HepG2 (cell line): ENCODE measurements around the gene TOLLIP. TPM values are rescaled to one million over a fixed set of nuclear protein-coding genes. Genes with fewer than 3 reads are reported as not detected.

ENCODE experiments used
- CCDC6 ChIP-seq: sonication (generic); formaldehyde crosslinking; IDR thresholded peaks from 2 replicates; pipeline ENCODE4 v1.8.1; 2022; ENCODE audit warnings: mild to moderate bottlenecking, missing genetic modification reagents, moderate library complexity
- MED1 ChIP-seq: sonication (generic); formaldehyde crosslinking; IDR thresholded peaks from 2 replicates; pipeline ENCODE4 v1.4.0; 2020; ENCODE audit warnings: missing genetic modification reagents
- MED8 ChIP-seq: sonication (generic); formaldehyde crosslinking; IDR thresholded peaks from 2 replicates; pipeline ENCODE4 v1.8.1; 2023; ENCODE audit warnings: mild to moderate bottlenecking, missing genetic modification reagents; ENCODE audit not compliant: insufficient replicate concordance
- NR2F1 ChIP-seq, 2 experiments: fragments of 450-650 bp in 1 of 2; formaldehyde crosslinking in 1 of 2; IDR thresholded peaks; 2 replicates each; pipeline versions ENCODE4 v1.5.0 to v1.6.1; 2016 to 2020; ENCODE audit warnings: mild to moderate bottlenecking in 1 of 2, missing compliant biosample characterization in 1 of 2, missing genetic modification reagents in 1 of 2, moderate library complexity in 1 of 2
- RFX3 ChIP-seq: IDR thresholded peaks from 2 replicates; pipeline ENCODE4 v1.6.1; 2016; ENCODE audit warnings: missing biosample characterization, missing genetic modification reagents
- RORA ChIP-seq: sonication (generic); formaldehyde crosslinking; IDR thresholded peaks from 2 replicates; pipeline ENCODE4 v1.5.0; 2020; ENCODE audit warnings: mild to moderate bottlenecking, missing genetic modification reagents, moderate library complexity
- ZNF24 ChIP-seq: fragments of 450-650 bp; IDR thresholded peaks from 2 replicates; pipeline ENCODE4 v1.6.1; 2017; ENCODE audit warnings: antibody characterized with exemption, mild to moderate bottlenecking
- polyA plus RNA-seq, 8 experiments: library from polyadenylated mRNA; depleted of rRNA in 3 of 8; stranded (reverse) in 7 of 8; unstranded in 1 of 8; fragments of >200 nt; fragmentation: Illumina TruSeq in 4 of 8; extraction: Trizol in 4 of 8; gene quantifications; 2 replicates each; pipeline versions ENCODE4 v1.2.1 to v1.2.3, GENCODE V29; 2011 to 2016; ENCODE audit warnings: low read depth in 4 of 8, missing spikeins in 1 of 8, mixed read lengths in 1 of 8; ENCODE audit not compliant: insufficient read depth in 1 of 8
- total RNA-seq, 5 experiments: library from RNA; depleted of rRNA; stranded (reverse); fragments of >200 nt; fragmentation: Illumina TruSeq; extraction: Trizol; gene quantifications; 2 replicates each; pipeline ENCODE4 v1.2.3, GENCODE V29; 2016; ENCODE audit warnings: low read depth in 1 of 5
- TF ChIP-seq, protein P1 (sequence below): sonication (generic); formaldehyde crosslinking; conservative IDR thresholded peaks from 2 replicates; pipeline ENCODE4 v1.5.0; 2020; ENCODE audit warnings: missing genetic modification reagents
- TF ChIP-seq, protein P2 (sequence below): sonication (generic); formaldehyde crosslinking; IDR thresholded peaks from 2 replicates; pipeline ENCODE4 v1.8.0; 2022; ENCODE audit warnings: mild to moderate bottlenecking, missing genetic modification reagents, borderline replicate concordance
- TF ChIP-seq, protein P3 (sequence below): sonication (generic); formaldehyde crosslinking; IDR thresholded peaks from 2 replicates; pipeline ENCODE4 v1.8.1; 2023; ENCODE audit warnings: mild to moderate bottlenecking, missing genetic modification reagents

The TOLLIP gene
- total and polyA plus RNA-seq, 2 of the 13 experiments (the other 11 are each of a cell fraction or from before 2014, with no cell fraction given): 25.9 to 47.5 TPM

DNA sequence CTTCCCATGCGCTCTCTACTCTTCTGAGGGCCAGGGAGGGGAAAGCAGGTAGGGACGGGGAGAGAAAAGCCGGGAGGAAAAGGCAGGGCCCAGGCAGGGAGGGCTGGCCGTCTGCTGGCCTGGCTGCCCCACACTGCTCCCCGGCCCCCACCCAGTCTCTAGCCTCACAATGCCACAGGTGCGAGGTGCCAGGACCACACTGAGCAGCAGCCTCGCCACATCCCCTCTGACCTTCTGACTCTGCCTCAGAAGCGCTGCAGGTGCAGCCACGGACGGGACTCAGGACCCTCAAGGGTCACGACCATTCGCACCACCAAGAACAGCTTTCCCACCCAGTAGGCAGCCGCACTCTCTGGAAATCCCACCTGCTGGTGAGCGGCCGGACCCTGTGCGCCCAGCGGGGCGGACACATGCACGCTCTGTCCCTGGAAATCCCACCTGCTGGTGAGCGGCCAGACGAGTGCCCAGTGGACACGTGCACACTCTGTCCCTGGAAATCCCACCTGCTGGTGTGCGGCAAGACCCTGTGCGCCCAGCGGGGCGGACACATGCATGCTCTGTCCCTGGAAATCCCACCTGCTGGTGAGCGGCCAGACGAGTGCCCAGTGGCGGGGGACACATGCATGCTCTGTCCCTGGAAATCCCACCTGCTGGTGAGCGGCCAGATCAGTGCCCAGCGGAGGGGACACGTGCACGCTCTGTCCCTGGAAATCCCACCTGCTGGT is 20.1 kb downstream of the TOLLIP start (continued):
- TF ChIP-seq, protein P1, sequence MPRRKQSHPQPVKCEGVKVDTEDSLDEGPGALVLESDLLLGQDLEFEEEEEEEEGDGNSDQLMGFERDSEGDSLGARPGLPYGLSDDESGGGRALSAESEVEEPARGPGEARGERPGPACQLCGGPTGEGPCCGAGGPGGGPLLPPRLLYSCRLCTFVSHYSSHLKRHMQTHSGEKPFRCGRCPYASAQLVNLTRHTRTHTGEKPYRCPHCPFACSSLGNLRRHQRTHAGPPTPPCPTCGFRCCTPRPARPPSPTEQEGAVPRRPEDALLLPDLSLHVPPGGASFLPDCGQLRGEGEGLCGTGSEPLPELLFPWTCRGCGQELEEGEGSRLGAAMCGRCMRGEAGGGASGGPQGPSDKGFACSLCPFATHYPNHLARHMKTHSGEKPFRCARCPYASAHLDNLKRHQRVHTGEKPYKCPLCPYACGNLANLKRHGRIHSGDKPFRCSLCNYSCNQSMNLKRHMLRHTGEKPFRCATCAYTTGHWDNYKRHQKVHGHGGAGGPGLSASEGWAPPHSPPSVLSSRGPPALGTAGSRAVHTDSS (CRISPR knock-in tag): no peak
- TF ChIP-seq MED1 (CRISPR knock-in tag) (no peak), RFX3 (CRISPR knock-in tag) (no peak), MED8 (no peak), RORA (no peak), CCDC6 (CRISPR knock-in tag) (no peak), NR2F1 (CRISPR knock-in tag; IDR thresholded peaks at IDR 0.05) (no peak), ZNF24 (no peak)
- TF ChIP-seq, protein P2, sequence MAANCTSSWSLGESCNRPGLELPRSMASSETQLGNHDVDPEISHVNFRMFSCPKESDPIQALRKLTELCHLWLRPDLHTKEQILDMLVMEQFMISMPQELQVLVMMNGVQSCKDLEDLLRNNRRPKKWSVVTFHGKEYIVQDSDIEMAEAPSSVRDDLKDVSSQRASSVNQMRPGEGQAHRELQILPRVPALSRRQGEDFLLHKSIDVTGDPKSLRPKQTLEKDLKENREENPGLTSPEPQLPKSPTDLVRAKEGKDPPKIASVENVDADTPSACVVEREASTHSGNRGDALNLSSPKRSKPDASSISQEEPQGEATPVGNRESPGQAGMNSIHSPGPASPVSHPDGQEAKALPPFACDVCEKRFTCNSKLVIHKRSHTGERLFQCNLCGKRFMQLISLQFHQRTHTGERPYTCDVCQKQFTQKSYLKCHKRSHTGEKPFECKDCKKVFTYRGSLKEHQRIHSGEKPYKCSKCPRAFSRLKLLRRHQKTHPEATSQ (CRISPR knock-in tag): no peak
- TF ChIP-seq, protein P3, sequence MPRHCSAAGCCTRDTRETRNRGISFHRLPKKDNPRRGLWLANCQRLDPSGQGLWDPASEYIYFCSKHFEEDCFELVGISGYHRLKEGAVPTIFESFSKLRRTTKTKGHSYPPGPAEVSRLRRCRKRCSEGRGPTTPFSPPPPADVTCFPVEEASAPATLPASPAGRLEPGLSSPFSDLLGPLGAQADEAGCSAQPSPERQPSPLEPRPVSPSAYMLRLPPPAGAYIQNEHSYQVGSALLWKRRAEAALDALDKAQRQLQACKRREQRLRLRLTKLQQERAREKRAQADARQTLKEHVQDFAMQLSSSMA (CRISPR knock-in tag): no peak
